Jurkat, Clone E6-1 (cell line): ENCODE data around the gene TMEM132D.

ENCODE experiments used
- DNase-seq: peaks from one replicate; pipeline ENCODE4 v3.0.0-alpha.2; 2011; ENCODE audit warnings: low read depth, low spot score
- H3K4me3 ChIP-seq: 2 replicates; pipeline ENCODE4 v1.5.1; 2011; ENCODE audit warnings: mild to moderate bottlenecking, low read length, control low read depth, moderate library complexity

TMEM132D gene

DNA sequence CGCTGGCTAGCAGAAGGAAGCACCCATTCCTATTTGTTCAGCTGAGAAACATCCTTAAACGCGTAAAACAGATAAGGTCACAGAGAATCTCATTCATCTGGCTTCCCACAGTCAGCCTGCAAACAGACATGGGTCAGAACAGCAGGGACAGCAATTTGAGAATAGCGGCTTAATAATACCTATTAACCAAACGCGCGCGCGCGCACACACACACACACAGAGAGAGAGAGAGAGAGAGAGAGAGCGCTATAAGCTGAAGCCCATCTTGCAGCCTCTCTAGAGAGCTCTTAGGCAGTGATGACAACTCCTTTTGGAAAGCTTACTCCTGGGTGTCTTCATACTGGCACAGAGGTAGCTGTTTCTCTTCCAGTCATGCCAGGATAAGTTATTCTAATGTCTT lies 26.4 kb downstream of the TMEM132D start:
- no peak overlapping the region for H3K4me3 ChIP-seq
- no peak for DNase-seq

- no peak overlapping the region for H3K4me3 ChIP-seq
- no peak for DNase-seq
Measured at GRCh38 chr12:129873833-129874208, 30.0 kb downstream of the TMEM132D start.

DNA sequence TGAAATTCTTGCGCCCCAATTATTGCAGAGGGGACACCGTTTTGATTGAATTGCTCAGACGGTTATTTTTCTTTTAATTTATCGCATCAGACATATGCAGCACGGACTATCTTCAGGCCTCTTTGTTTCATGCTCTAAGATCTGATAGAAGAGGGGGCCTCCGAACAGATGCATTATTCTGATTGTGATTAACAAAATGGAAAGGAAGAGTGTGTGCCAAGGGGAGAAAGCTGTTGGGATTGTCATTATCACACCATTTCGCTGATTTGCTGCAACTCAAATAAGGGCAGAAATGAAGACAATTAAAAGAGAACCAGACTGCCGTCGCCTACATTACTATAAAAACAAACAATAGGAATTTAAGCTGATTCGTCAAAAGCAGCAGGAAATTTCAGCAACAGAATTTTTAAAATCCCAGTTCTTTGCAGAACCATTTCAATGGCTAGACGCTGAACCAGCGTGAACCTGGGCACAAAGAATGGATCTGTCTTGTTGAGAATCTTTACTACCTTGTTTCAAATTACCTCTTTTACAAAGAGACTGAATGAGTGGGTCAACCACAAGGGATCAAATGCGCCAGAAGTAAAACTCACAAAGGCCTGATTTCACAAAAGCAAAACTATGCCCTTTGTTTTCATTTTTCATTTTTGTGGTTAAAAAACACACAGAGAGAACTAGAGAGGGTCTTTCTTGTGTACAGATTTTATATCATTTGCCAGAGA lies 30.6 kb downstream of the TMEM132D start:
- H3K4me3 ChIP-seq = no peak overlapping the region

DNA sequence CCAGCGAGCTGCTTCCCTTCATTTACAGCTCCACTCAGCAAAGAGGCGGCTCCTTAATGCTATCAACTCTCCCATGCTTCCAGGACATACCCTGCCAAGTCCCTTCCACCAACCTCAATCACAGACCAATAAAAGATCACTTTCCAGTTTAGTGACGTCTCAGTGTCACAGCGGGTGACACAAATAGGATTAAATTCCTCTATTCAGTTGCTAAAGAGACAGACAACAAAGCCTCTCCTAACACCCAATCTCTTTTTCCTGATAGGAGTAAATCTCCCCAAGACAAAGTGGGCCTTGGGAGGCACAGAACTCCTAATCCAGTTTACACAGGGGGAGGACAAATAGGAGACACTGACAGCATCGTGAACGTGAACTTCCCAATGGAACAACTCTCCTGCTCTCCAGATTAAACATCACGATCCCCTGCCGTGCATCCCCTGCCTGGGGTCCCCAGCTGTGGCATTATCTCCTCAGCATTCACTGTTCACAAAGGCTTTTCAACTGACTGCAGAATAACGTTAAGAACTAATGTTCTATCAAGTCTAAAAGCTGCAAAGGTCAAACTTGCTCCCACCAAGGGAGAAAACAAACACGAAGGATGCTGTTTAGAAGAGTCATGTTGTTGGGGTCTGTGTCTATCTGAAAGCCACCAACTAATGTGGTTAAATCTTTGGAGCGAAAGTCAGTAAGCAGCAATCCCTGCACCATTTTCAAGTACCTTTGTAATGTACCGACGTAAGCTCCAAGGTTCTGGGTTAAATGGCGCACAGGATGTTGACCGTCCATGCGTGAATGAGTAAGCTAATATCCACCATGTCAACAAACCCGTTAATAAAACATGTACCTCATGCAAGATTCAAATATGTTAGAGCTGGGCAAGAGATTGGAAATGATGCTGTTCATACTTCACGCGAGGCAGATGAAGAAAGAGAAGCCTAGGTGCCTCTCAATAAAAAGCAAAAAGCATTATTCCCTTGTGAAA lies 31.5 kb downstream of the TMEM132D start:
- DNase-seq = no peak
- no peak overlapping the region for H3K4me3 ChIP-seq

More for the DNA sequence above, 30.6 kb downstream of the TMEM132D start:
- DNase-seq = no peak

GRCh38 chr12:129870796-129871195 lies 33.0 kb downstream of the TMEM132D start:
- DNase-seq = no peak
- H3K4me3 ChIP-seq = no peak overlapping the region

DNA sequence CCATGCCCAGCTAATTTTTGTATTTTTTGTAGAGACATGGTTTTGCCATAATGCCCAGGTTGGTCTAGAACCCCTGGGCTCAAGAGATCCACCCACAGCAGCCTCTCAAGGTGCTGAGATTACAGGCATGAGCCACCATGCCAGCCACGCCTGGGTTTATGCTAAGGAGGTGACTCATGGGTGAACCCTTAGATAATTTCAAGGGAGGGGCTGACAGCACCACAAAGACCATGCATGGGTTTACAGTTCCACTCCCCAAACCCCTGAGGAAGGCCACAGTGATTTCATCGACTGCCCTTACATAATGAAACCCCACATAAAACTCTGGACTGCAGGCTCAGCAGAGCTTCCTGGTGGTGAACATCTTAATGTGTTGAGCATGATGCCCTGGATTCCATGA lies 33.7 kb downstream of the TMEM132D start:
- no peak overlapping the region for H3K4me3 ChIP-seq

DNA sequence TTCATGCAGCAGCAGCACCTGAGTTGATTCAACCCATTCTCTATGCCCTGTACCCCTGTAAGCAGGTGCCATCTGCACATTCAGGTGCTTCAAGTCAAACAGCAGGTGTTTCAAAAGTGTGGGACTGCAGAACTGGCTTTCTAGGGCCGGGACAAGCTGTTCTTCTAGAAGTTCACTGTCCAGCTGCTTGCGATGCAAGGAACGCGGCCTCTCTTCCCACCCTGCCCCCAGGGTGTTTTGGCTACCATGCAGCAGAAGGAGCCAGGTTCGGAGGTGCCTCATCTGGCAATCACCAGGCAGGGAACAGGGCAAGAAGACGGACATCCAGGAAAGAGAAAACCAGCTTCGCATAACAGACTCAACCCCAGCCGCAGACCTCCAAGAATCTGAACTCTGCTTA lies 35.2 kb downstream of the TMEM132D start:
- no peak overlapping the region for H3K4me3 ChIP-seq
- no peak for DNase-seq

More for the DNA sequence above, 33.7 kb downstream of the TMEM132D start:
- no peak for DNase-seq

DNA sequence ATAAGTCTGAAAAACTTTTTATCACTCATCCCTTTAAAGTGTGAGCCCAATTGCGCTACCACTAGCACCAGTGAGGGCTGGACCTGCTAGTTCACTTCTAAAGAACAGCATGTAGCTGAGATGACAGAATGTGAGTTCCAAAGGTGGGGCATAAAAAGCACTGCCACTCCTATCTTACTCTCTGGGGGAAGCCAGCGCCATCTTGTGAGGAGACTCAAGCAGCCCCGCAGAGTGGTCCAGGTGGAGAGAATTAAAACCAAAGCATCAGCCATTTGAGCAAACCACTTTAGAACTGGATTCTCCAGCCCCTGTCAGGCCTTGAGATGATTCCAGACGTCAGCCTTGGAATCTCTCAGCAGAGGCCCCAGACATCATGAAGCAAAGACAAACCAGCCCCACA lies 39.9 kb downstream of the TMEM132D start:
- DNase-seq = no peak

DNA sequence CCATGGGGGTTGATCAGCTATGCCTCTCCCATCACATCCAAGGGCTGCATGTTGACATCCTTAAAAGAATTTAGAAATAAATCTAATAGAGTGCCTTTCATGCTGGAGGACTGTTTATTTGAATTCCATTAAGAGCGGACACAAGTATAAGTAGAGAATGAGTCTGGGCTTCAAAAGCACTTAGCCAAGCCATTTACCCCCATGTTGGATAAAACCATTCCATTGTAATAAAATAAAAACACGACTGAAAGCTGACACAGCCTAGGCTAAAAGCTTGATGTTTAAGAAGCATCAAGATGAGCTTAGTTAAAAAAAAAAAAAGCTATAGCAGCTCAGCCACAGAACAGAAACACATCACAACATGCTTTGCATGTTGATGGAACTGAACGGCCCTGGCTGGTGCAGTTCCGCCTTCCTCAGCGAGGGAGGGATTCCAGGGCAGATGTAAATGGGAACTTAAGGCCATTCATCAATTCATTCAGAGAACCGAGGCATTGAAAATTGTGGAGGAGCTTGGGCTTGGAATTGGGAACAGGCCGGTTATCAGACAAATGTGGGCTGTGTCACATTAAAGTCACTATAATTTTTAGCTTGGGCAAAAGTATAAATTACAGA lies 41.2 kb downstream of the TMEM132D start:
- no peak for DNase-seq
- H3K4me3 ChIP-seq = no peak overlapping the region

More for the DNA sequence above, 39.9 kb downstream of the TMEM132D start:
- no peak overlapping the region for H3K4me3 ChIP-seq

DNA sequence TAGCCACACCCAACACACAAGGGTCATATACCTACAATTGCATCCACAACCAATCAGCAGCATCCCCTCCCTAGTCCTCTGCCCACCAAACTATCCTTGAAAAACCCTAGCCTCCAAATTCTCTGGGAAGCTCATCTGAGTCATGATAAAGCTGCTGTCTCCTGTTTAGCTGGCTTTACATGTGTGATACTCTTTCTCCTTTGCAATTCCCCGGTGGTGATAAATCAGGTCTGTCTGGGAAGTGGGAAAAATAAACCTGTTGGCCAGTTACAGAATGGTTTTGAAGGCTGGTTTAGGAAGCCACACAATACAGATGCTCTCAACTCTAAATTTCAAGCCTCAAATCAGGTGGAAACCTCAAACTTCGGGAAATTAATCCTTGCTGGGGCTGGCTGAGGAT lies 41.9 kb downstream of the TMEM132D start:
- no peak for DNase-seq
- H3K4me3 ChIP-seq = no peak overlapping the region

DNA sequence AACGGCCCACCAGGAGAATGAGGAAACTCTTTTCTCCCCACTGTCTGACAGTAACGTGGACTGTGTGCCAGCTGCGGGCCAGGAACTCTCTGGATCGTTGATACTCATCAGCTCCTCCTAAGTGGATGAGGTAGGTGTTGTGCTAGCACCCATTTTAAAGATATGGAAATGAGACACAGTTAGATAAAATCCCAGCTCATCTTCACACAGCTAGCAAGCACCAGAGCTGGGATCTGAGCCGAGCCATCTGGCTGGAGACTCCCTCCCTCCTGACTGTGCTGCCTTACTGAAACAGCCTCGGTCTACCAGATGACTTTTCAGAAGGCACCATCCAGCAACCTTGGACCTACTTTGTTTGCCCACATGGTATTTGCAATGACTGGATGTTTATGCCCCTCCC lies 49.2 kb downstream of the TMEM132D start:
- H3K4me3 ChIP-seq = no peak overlapping the region
- DNase-seq = no peak

DNA sequence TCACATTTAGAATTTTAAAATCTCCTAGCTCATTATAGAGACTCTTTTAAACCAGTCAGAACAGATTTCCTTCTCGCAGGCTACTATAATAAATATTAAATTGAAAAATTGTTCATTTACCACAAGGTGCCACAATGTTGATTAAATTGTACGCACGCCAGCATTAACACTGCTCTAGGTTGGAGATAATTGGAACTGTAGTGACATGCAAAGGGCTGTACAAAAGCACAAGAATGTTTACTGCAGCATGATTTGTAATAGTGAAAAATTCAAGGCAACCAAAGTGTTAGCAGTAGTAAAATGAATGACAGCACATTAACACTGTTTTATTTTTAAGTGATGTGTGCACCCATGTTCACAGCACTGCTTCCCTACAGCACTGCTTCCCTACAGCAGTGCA lies 52.5 kb downstream of the TMEM132D start:
- H3K4me3 ChIP-seq = no peak overlapping the region
- no peak for DNase-seq

DNA sequence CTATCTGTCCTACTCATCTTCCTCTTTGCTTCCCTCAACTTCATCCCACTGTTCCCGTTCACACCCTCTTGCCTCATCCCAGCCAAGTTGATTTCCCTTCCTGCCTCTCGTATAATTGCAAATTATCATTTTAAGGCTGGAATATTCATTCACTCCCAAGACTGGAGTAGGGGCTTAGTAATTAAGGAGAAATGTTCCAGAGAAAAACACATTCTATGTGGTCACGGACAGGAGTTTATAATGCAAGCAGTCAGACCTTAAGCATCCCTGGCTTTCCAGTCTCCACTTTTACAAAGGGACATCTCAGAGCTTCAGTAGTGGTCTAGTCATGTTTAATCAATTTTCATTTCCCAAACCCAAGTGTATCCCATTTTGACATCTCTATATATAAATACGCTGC lies 54.9 kb downstream of the TMEM132D start:
- no peak for DNase-seq
- no peak overlapping the region for H3K4me3 ChIP-seq

DNA sequence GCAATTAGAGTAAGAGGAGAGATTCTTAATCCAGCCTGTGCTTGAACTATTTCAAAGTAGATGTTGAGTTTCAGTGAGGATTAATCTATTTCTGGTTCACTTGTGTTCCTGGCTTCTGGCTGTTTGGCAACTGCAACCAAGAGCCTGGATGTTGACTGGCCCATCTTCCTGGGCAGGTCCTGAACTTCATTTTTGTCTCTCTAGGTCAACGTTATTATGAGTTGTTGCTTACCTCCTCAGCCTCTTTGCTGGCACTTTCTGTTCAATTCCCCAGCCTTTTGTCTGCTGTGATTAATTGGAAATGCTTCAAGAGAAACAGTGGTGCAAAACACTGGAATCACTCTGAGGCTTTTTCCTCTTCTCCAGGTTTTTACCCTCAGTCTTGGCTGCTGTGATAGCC lies 56.8 kb downstream of the TMEM132D start:
- no peak for DNase-seq
- H3K4me3 ChIP-seq = no peak overlapping the region

DNA sequence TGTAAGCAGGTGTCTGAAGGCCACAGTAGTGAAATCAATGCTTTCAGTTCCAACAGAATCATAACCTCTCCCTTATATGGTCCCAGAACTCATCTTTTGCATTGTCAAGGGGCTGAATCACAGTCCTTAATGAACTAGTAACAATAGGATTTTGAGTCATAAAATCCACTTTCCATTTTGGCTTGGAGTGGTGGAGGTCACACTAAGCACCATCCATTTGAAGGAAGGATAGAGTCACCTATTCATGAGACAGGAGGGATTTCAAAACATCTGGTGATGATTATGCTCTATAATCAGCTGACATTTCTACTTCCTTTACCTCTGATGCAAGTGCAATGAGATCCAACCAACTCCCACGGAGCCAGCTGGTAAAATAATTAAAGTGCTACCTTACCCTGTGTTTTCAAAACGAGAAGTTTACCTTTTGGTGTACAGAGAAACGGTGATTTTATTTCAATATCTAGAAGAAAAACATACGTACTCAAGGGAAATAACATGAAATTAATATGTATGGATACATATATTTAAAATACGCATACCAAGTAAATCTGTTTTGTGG lies 59.1 kb downstream of the TMEM132D start:
- DNase-seq = no peak
- no peak overlapping the region for H3K4me3 ChIP-seq

- no peak overlapping the region for H3K4me3 ChIP-seq
- DNase-seq = no peak
Measured at GRCh38 chr12:129841251-129841650, 62.6 kb downstream of the TMEM132D start.

- DNase-seq = no peak
- H3K4me3 ChIP-seq = no peak overlapping the region
Measured at GRCh38 chr12:129840145-129840884, 63.5 kb downstream of the TMEM132D start.

- DNase-seq = no peak
Measured at GRCh38 chr12:129839679-129840078, 64.1 kb downstream of the TMEM132D start.

DNA sequence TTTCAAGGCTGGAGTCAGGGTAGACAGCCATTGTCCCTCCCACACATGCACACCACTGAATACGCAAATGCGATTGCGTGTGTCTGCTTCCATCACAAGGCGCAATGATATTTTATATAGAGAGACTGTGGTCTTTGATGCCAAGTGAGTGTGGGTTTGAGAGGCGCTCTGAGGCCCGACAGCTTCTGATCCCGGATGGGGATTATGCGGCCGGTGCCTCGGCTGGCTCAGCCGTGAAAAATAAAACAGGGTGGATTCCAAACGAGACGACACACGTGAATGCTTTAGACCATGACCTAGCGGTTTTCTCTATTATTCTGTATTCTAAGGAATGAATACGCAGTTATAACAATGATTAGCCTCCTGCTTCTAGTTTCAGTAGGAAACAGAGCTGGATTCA lies 72.5 kb downstream of the TMEM132D start:
- H3K4me3 ChIP-seq = no peak overlapping the region
- DNase-seq = no peak

More at GRCh38 chr12:129839679-129840078, 64.1 kb downstream of the TMEM132D start:
- no peak overlapping the region for H3K4me3 ChIP-seq
